ENCODE results near the gene KLF3.

The KLF3 gene

DNA sequence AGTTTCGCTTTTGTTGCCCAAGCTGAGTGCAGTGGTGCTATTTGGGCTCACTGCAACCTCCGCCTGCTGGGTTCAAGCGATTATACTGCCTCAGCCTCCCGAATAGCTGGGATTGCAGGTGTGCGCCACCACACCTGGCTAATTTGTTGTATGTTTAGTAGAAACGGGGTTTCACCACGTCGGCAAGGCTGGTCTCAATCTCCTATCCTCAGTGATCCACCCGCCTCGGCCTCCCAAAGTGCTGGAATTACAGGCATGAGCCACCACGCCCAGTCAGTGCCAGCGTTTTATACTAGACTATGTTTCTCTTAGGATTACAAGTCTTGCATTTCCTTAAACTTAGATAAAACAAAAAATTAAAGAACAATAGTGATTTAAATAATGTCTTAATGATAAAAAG lies 13.0 kb downstream of the KLF3 start:
- H3K9me2 ChIP-seq (replicated peaks; ENCODE audit: insufficient read depth, low read length): no peaks in the 10 kb centered on the region
- H3K4me1 ChIP-seq (ENCODE audit: low read length): peaks cover 35% of the 10 kb centered on the region
- H3K9me3 ChIP-seq (replicated peaks; ENCODE audit: insufficient read depth, low read length): no peaks in the 10 kb centered on the region
- H3K79me2 ChIP-seq (ENCODE audit: low read length): peaks cover 99% of the 10 kb centered on the region
- no peak overlapping the region for H3K27ac ChIP-seq (ENCODE audit: low read length)
- H2AFZ ChIP-seq (ENCODE audit: low read length): no peak overlapping the region
- H3K27me3 ChIP-seq (replicated peaks; ENCODE audit: insufficient read depth, low read length): no peaks in the 10 kb centered on the region
- DNase-seq: no peak
- H3K36me3 ChIP-seq (replicated peaks; ENCODE audit: insufficient read depth, low read length): no peaks in the 10 kb centered on the region
- TF ChIP-seq EZH2phosphoT487 (IDR thresholded peaks at IDR 0.05; ENCODE audit: low read length) (no peak), EZH2 (optimal IDR thresholded peaks at IDR 0.05; ENCODE audit: low read depth, low read length) (no peak)
- TF ChIP-seq, protein P1, sequence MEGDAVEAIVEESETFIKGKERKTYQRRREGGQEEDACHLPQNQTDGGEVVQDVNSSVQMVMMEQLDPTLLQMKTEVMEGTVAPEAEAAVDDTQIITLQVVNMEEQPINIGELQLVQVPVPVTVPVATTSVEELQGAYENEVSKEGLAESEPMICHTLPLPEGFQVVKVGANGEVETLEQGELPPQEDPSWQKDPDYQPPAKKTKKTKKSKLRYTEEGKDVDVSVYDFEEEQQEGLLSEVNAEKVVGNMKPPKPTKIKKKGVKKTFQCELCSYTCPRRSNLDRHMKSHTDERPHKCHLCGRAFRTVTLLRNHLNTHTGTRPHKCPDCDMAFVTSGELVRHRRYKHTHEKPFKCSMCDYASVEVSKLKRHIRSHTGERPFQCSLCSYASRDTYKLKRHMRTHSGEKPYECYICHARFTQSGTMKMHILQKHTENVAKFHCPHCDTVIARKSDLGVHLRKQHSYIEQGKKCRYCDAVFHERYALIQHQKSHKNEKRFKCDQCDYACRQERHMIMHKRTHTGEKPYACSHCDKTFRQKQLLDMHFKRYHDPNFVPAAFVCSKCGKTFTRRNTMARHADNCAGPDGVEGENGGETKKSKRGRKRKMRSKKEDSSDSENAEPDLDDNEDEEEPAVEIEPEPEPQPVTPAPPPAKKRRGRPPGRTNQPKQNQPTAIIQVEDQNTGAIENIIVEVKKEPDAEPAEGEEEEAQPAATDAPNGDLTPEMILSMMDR (IDR thresholded peaks at IDR 0.05; ENCODE audit: low read length): no peak
- H3F3A ChIP-seq (ENCODE audit: insufficient read depth, low read length): peaks cover 28% of the 10 kb centered on the region
- H3K9ac ChIP-seq (ENCODE audit: low read length): no peak overlapping the region
- H3K4me2 ChIP-seq (ENCODE audit: low read depth, low read length): no peak overlapping the region
- H4K20me1 ChIP-seq (ENCODE audit: insufficient read depth, low read length): peaks cover 18% of the 10 kb centered on the region; the same call in 1 of the 2 replicates
- H3K4me3 ChIP-seq (ENCODE audit: low read length): no peak overlapping the region

DNA sequence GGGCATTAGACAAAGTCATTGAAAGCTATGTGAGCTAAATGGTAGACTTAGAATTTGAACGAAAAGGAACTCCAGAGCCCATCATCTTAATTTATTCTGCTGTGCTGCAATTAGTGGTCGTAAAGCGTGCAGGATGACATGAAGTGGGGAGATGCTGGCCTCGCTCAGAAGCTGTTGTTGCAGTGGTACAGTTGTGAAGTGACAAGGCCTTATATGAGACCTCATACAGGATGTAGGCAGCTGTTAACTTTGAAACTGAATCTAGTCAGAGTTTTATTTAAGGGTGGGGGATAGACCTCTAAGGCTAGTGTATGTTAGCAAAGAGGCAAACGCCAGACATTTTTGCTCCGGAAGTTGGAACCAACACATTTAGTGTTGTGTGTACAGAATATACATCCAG lies 13.4 kb downstream of the KLF3 start:
- Histone ChIP-seq H3K9me3 (replicated peaks; ENCODE audit: insufficient read depth, low read length) (no peaks in the 10 kb centered on the region), H3K9ac (ENCODE audit: low read length) (no peak overlapping the region), H2AFZ (ENCODE audit: low read length) (no peak overlapping the region), H4K20me1 (ENCODE audit: insufficient read depth, low read length) (peaks cover 18% of the 10 kb centered on the region; the same call in 1 of the 2 replicates), H3K4me1 (ENCODE audit: low read length) (peaks cover 31% of the 10 kb centered on the region), H3K36me3 (replicated peaks; ENCODE audit: insufficient read depth, low read length) (no peaks in the 10 kb centered on the region), H3K79me2 (ENCODE audit: low read length) (peaks cover 99% of the 10 kb centered on the region), H3K4me3 (ENCODE audit: low read length) (no peak overlapping the region), H3K27me3 (replicated peaks; ENCODE audit: insufficient read depth, low read length) (no peaks in the 10 kb centered on the region), H3K4me2 (ENCODE audit: low read depth, low read length) (no peak overlapping the region), H3F3A (ENCODE audit: insufficient read depth, low read length) (peaks cover 24% of the 10 kb centered on the region), H3K27ac (ENCODE audit: low read length) (no peak overlapping the region), H3K9me2 (replicated peaks; ENCODE audit: insufficient read depth, low read length) (no peaks in the 10 kb centered on the region)
- DNase-seq: no peak
- no peak for TF ChIP-seq EZH2phosphoT487 (IDR thresholded peaks at IDR 0.05; ENCODE audit: low read length)
- TF ChIP-seq EZH2 (optimal IDR thresholded peaks at IDR 0.05; ENCODE audit: low read depth, low read length): no peak
- TF ChIP-seq, protein P1 (IDR thresholded peaks at IDR 0.05; ENCODE audit: low read length): no peak

DNA sequence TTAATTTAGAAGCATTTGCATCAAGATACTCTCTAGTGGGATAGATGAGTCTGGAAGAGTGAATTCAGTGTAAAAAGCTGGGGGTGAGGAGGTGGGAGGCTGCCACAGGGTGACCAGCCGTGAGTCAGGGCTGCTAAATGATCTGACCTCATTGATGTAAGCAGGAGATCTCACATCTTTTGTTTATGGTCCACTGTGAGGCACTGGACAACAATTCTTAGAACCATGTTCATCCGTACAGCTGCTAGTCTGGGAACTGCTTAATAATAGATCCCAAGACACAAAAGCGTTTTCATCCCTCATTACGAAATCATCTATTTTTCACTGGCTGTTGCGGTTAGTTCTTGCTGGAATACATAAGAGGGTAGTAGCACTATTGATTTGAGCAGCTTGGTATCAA lies 14.1 kb downstream of the KLF3 start:
- Histone ChIP-seq H3K9me3 (replicated peaks; ENCODE audit: insufficient read depth, low read length) (no peaks in the 10 kb centered on the region), H3K4me1 (ENCODE audit: low read length) (peaks cover 27% of the 10 kb centered on the region), H3K9me2 (replicated peaks; ENCODE audit: insufficient read depth, low read length) (no peaks in the 10 kb centered on the region), H3K79me2 (ENCODE audit: low read length) (peaks cover 99% of the 10 kb centered on the region), H2AFZ (ENCODE audit: low read length) (no peak overlapping the region), H3K4me3 (ENCODE audit: low read length) (no peak overlapping the region), H4K20me1 (ENCODE audit: insufficient read depth, low read length) (peaks cover 18% of the 10 kb centered on the region; the same call in 1 of the 2 replicates), H3K27ac (ENCODE audit: low read length) (no peak overlapping the region), H3K4me2 (ENCODE audit: low read depth, low read length) (no peak overlapping the region), H3K36me3 (replicated peaks; ENCODE audit: insufficient read depth, low read length) (no peaks in the 10 kb centered on the region), H3F3A (ENCODE audit: insufficient read depth, low read length) (peaks cover 23% of the 10 kb centered on the region; the same call in 1 of the 2 replicates), H3K9ac (ENCODE audit: low read length) (no peak overlapping the region), H3K27me3 (replicated peaks; ENCODE audit: insufficient read depth, low read length) (no peaks in the 10 kb centered on the region)
- DNase-seq: no peak
- no peak for TF ChIP-seq EZH2phosphoT487 (IDR thresholded peaks at IDR 0.05; ENCODE audit: low read length)
- no peak for TF ChIP-seq EZH2 (optimal IDR thresholded peaks at IDR 0.05; ENCODE audit: low read depth, low read length)
- TF ChIP-seq, protein P1 (IDR thresholded peaks at IDR 0.05; ENCODE audit: low read length): no peak
